ENCODE data around the gene SNAP29.
"Not testable (repeated sequence)": the region's sequence is repeated elsewhere in the genome, so short reads cannot be mapped to it uniquely, and the experiment has no call there.

GRCh38 chr22:20826373-20827152, 32.2 kb upstream of the SNAP29 start:
- not testable (repeated sequence) for TF ChIP-seq CTCF (tag by site-specific recombination; IDR thresholded peaks at IDR 0.05); KLF16 (tag by site-specific recombination; IDR thresholded peaks at IDR 0.05); ZNF274 (IDR thresholded peaks at IDR 0.05; ENCODE audit: low read length); ZNF274 (tag by site-specific recombination; IDR thresholded peaks at IDR 0.05; ENCODE audit: borderline replicate concordance); ZBTB20 (tag by site-specific recombination; IDR thresholded peaks at IDR 0.05); ZNF140 (tag by site-specific recombination; IDR thresholded peaks at IDR 0.05); ATF2 (tag by site-specific recombination; IDR thresholded peaks at IDR 0.05; ENCODE audit: low read depth); ZFP69B (tag by site-specific recombination; IDR thresholded peaks at IDR 0.05); ZNF175 (tag by site-specific recombination; IDR thresholded peaks at IDR 0.05); BCL11A (tag by site-specific recombination; IDR thresholded peaks at IDR 0.05; ENCODE audit: low read depth); YY1 (tag by site-specific recombination; IDR thresholded peaks at IDR 0.05)
- TF ChIP-seq, protein P1, sequence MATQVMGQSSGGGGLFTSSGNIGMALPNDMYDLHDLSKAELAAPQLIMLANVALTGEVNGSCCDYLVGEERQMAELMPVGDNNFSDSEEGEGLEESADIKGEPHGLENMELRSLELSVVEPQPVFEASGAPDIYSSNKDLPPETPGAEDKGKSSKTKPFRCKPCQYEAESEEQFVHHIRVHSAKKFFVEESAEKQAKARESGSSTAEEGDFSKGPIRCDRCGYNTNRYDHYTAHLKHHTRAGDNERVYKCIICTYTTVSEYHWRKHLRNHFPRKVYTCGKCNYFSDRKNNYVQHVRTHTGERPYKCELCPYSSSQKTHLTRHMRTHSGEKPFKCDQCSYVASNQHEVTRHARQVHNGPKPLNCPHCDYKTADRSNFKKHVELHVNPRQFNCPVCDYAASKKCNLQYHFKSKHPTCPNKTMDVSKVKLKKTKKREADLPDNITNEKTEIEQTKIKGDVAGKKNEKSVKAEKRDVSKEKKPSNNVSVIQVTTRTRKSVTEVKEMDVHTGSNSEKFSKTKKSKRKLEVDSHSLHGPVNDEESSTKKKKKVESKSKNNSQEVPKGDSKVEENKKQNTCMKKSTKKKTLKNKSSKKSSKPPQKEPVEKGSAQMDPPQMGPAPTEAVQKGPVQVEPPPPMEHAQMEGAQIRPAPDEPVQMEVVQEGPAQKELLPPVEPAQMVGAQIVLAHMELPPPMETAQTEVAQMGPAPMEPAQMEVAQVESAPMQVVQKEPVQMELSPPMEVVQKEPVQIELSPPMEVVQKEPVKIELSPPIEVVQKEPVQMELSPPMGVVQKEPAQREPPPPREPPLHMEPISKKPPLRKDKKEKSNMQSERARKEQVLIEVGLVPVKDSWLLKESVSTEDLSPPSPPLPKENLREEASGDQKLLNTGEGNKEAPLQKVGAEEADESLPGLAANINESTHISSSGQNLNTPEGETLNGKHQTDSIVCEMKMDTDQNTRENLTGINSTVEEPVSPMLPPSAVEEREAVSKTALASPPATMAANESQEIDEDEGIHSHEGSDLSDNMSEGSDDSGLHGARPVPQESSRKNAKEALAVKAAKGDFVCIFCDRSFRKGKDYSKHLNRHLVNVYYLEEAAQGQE (tag by site-specific recombination; IDR thresholded peaks at IDR 0.05) = not testable (repeated sequence)
- TF ChIP-seq, protein P2, sequence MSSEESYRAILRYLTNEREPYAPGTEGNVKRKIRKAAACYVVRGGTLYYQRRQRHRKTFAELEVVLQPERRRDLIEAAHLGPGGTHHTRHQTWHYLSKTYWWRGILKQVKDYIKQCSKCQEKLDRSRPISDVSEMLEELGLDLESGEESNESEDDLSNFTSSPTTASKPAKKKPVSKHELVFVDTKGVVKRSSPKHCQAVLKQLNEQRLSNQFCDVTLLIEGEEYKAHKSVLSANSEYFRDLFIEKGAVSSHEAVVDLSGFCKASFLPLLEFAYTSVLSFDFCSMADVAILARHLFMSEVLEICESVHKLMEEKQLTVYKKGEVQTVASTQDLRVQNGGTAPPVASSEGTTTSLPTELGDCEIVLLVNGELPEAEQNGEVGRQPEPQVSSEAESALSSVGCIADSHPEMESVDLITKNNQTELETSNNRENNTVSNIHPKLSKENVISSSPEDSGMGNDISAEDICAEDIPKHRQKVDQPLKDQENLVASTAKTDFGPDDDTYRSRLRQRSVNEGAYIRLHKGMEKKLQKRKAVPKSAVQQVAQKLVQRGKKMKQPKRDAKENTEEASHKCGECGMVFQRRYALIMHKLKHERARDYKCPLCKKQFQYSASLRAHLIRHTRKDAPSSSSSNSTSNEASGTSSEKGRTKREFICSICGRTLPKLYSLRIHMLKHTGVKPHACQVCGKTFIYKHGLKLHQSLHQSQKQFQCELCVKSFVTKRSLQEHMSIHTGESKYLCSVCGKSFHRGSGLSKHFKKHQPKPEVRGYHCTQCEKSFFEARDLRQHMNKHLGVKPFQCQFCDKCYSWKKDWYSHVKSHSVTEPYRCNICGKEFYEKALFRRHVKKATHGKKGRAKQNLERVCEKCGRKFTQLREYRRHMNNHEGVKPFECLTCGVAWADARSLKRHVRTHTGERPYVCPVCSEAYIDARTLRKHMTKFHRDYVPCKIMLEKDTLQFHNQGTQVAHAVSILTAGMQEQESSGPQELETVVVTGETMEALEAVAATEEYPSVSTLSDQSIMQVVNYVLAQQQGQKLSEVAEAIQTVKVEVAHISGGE (tag by site-specific recombination; conservative IDR thresholded peaks at IDR 0.05; ENCODE audit: low read depth) = not testable (repeated sequence)
